SIG-M5 treated with dmso at 0.1 percent for 504 hours (cell line): ENCODE results near the gene AIF1L.
"Not testable (repeated sequence)": the region's sequence is repeated elsewhere in the genome, so short reads cannot be mapped to it uniquely, and the experiment has no call there.

Source experiments
- DNase-seq: peaks from one replicate; lab custom pipeline; 2025; ENCODE audit not compliant: unreplicated experiment; lab: John Stamatoyannopoulos, UW

AIF1L gene

DNA sequence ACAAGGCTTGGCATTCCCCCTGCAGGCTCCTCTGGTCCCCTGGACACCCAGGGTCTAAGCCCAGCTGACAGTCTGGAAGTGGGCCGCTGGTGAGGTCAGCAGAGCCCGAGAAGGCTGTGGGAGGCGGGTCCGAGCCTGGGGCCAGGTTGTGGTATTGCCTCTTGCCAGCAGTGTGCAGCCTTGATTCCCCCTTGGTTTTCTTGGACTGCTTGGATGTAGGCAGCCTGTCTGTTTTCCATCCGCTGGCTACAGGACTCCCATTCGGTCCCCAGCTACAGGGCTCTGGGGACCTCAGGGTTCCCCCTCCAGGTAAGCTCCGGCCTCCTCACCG, 1.6 kb downstream of the AIF1L start:
- DNase-seq = no peak

DNA sequence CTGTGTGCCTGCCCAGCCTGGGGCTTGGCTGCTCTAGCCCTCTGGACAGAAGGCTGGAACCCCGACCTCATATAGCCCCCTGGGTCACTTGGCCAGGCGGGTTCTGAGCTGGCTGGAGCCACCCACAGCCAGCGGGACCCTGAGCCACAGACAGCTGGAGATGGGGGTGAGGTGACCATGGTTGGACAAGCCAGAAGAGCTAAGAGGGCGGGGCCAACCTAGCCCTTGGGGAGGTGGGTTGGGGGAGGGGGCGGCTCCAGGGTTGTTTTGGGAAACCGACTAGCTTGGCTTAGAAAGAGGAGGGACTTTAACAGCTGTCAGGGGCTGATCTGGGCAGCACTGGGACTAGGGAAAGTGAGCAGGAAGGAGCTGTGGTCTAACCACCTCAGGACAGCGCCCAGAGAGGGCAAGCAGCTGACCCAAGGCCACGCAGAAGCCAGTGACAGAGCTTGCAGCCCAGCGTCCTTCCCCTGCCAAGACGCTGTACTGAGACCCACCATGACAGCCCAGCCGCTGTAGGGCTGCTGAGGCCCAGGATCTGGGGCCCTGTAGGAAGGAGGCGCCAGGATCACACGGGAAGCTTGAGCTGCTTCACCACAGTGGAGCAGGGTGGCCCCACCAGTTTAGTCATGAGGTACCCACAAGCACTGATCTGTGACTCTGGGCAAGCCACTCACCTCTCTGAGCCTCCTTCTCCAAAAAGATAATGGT, 2.2 kb downstream of the AIF1L start:
- no peak for DNase-seq

DNA sequence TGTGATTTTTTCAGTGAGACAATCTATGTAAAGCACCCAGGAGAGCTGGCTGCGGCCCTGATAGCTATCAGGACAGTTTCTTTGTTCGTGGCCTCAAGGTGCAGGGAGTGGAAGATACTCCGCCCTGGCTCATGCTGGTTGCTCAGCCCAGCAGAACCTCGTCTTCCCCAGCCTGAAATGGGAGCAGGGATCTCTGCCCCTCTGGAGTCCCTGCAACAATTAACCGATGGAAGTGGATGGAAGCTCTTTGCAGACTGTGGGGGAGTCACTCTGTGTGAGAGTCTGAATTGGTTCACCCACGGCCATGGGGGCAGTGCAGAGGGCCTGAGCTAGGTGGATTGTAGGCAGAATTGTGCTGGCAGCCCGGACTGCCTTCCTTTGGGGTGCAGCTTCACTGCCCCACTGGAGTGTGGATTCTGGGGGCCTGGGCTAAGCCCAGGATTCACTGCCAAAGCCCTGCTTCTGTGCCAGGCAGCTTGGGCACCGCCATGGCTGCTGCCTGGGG, 2.8 kb downstream of the AIF1L start:
- no peak for DNase-seq

- DNase-seq = not testable (repeated sequence)
Measured at GRCh38 chr9:131099845-131100244, 3.5 kb downstream of the AIF1L start.

DNA sequence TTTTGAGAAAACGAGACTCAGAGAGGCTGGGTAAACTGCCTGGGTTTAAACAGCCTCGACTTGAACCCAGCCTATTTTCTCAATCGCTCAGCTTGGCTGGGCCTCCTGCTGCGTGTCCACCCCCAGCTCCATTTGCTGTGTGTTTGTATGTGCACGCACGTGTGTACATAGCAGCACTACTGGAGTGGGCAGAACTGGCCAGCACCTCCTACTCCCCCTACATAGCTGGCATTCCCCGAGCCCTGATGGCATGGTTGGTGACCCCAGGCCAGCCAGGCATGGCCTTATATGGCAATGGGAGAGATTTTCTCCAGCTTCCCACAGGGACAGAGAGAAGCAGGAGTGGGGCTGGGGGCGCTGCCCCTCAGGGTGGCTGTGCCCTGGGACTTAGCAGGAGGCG, 4.1 kb downstream of the AIF1L start:
- no peak for DNase-seq

GRCh38 chr9:131101207-131101964, 5.1 kb downstream of the AIF1L start:
- no peak for DNase-seq

- no peak for DNase-seq
Measured at GRCh38 chr9:131103024-131103423, 6.7 kb downstream of the AIF1L start.

- DNase-seq = no peak
Measured at GRCh38 chr9:131103535-131103934, 7.2 kb downstream of the AIF1L start.

DNA sequence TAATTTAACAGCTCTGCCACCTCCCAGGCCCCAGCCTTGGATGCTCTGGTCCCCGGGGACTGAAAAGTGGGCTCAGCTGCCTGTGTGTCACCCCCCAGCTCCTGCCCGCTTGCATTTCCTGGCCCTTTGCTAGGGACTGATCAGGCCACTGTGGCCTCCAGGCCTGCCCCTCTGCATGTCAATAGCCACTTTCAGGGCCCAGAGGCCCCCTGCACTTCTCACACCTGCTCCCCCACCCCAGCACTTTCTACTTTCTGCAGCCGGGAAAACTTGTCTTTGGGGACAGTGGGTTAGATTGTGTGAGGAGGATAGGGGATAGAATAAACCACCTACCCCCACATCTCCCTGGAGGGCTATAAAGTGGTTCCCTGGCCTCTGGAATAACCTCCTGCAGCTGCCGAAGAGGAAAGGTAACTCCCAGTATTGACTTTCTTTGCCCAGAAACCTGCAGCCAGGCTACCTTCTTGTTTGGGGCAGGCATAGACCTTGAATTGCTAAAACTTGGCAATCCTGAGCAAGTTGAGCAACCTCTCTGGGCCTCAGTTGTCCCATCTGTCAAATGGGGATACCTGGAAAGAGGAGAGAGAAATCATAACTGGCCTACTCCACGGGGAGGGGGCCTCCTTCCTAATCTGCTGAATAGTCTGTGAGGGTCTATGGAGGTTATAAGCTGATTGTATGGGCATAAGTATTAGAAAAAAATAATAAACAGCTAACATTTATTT, 7.8 kb downstream of the AIF1L start:
- no peak for DNase-seq

DNA sequence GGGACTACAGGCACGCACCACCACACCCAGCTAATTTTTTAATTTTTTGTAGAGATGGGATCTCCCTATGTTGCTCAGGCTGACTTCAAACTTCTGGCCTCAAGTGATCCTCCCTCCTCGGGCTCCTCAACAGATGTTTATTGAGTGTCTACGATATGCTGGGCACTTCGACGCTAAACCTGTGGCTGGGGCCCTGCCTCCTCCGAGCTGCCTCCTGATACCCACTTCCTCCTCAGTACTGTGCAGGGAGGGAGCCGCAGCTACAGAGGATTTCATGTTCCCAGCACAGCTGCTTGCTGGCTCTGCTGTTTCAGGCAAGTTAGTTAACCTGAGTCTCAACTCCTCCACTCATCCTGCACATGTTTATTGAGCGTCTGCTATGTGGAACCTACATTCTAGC, 9.6 kb downstream of the AIF1L start:
- peak; percentile 27 for DNase-seq

DNA sequence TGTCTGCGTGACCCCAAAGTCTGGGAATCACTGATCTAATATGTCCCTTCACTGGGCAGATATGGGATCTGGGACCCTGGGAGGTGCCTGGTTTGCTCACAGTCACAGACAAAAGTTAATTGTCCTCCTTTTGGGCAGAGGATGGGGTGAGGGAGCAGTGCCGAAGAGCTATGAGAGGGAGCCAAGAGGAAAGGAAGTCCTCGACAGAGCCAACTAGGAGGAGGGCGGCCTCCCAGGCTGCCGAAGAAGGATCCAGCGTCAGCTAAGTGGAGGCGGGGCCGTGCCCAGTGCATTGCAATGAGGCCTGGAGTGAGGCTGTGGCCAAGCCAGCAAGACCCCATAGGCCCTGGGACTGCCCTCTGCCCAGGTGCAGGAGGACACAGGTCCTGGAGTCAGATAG, 11.4 kb downstream of the AIF1L start:
- DNase-seq = no peak

DNA sequence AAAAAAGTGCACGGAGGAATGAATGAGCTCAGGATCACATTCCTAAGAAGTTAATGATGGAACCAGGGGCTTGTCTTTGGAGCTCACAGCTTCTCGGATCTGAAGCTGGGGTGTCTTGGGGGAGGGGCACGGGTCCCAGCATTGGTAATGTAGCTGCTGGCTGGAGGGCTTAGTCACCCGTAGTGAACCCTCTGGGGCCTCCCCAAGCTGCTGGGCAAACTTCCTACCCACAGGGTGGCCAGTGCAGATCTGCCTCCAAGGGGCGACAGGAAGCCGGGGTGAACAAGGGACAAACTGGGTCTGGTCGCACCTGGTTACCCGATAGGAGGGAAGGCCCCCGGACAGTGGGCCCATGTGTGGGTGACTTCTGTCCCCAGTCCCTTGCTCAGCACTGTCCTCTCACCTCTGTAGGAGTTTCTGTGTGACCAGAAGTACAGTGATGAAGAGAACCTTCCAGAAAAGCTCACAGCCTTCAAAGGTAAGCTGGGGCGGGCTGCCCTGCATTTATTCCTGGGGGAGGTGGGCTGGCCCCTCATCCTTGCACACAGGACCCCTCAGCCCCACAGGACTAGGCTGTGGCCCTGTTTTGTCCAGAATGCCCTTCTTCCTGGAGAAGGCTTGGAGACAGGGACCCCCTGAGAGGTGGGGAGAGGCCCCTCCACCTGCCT, 15.0 kb downstream of the AIF1L start:
- no peak for DNase-seq

- no peak for DNase-seq
Measured at GRCh38 chr9:131111854-131112311, 15.6 kb downstream of the AIF1L start.

DNA sequence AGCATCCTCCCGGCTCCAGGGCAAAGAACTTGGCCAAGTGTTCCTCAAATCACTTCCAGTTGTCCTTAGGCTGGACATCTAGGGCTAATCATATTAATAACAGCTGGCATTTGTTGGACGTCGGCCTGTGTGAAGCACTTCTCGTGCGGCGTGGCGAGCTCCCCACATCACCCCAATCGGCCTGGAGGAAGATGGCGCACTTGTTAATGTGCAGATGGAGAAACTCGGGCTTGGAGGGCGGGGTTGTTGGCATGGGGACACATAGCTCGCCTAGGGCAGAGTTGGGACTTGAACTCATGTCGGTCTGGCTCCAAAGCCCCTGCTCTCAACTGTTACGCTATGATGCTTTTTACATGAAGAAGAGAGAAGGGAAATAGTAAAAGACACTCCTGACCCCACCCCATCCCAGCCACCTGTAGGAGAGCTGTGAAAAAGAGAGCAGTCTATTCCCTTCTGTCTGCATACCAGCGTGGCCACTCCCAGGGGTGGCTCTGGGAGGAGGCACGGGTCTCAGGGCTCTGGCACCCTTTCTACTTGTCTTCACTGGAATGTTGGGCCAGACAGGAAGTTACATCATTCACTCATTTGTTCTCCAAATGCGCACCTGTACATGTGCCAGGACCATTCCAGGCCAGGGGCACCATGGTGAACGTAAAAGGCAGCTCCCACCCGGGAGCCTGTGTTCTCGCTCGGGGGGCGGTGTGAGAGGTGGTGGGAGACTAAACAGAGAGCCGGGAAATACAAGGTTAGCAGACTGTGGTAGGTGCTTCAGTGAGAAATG, 16.2 kb downstream of the AIF1L start:
- DNase-seq = no peak

- DNase-seq = no peak
Measured at GRCh38 chr9:131113655-131114054, 17.3 kb downstream of the AIF1L start.

- no peak for DNase-seq
Measured at GRCh38 chr9:131114084-131114535, 17.8 kb downstream of the AIF1L start.

GRCh38 chr9:131115360-131115742, 19.0 kb downstream of the AIF1L start:
- DNase-seq = not testable (repeated sequence)

GRCh38 chr9:131116281-131117120, 20.2 kb downstream of the AIF1L start:
- DNase-seq = no peak

- DNase-seq = no peak
Measured at GRCh38 chr9:131117121-131117761, 20.9 kb downstream of the AIF1L start.
